H9 (cell line): ENCODE results near the gene MZF1. TPM values are rescaled to one million over a fixed set of nuclear protein-coding genes. Genes with fewer than 3 reads are reported as not detected.

ENCODE experiments used
- DNase-seq: peaks from one replicate; pipeline ENCODE4 v3.0.0-alpha.2; 2017
- H2AFZ ChIP-seq: one replicate; pipeline ENCODE4 v1.6.1; 2013; ENCODE audit warnings: mild to moderate bottlenecking, low read length, control low read depth, moderate library complexity
- H2AK5ac ChIP-seq: 2 replicates; pipeline ENCODE4 v1.6.1; 2013; ENCODE audit warnings: low read length, control low read depth, mixed read lengths; ENCODE audit not compliant: insufficient read length
- H2BK120ac ChIP-seq: one replicate; pipeline ENCODE4 v1.6.1; 2013; ENCODE audit warnings: low read depth, mild to moderate bottlenecking, low read length, control low read depth, inconsistent platforms; ENCODE audit not compliant: poor library complexity, severe bottlenecking
- H2BK12ac ChIP-seq: 2 replicates; pipeline ENCODE4 v1.6.1; 2013; ENCODE audit warnings: low read length, control low read depth, mixed read lengths, low read depth; ENCODE audit not compliant: insufficient read length
- H2BK15ac ChIP-seq: 2 replicates; pipeline ENCODE4 v1.6.1; 2013; ENCODE audit warnings: low read depth, low read length, control low read depth
- H2BK20ac ChIP-seq: one replicate; pipeline ENCODE4 v1.6.1; 2013; ENCODE audit warnings: low read depth, mild to moderate bottlenecking, low read length, control low read depth, inconsistent platforms; ENCODE audit not compliant: poor library complexity, severe bottlenecking
- H2BK5ac ChIP-seq: 2 replicates; pipeline ENCODE4 v1.6.1; 2013; ENCODE audit warnings: low read length, control low read depth, mixed read lengths; ENCODE audit not compliant: insufficient read length
- H3K14ac ChIP-seq: 2 replicates; pipeline ENCODE4 v1.6.1; 2013; ENCODE audit warnings: low read length, control low read depth; ENCODE audit not compliant: insufficient read depth
- H3K18ac ChIP-seq: 2 replicates; pipeline ENCODE4 v1.6.1; 2013; ENCODE audit warnings: low read depth, mild to moderate bottlenecking, mixed read lengths, low read length, control low read depth; ENCODE audit not compliant: insufficient read length
- H3K23ac ChIP-seq: 2 replicates; pipeline ENCODE4 v1.6.1; 2013; ENCODE audit warnings: low read length, control low read depth, mixed read lengths, low read depth; ENCODE audit not compliant: insufficient read length
- H3K23me2 ChIP-seq: 2 replicates; pipeline ENCODE4 v1.6.1; 2013; ENCODE audit warnings: low read depth, mild to moderate bottlenecking, mixed read lengths, low read length, control low read depth; ENCODE audit not compliant: insufficient read length, poor library complexity, severe bottlenecking
- H3K27ac ChIP-seq: 2 replicates; pipeline ENCODE4 v1.5.1; 2013; ENCODE audit warnings: low read length, control low read depth, mixed read lengths, low read depth; ENCODE audit not compliant: insufficient read length
- H3K27me3 ChIP-seq: 2 replicates; pipeline ENCODE4 v1.6.1; 2013; ENCODE audit warnings: low read length, control low read depth, inconsistent platforms; ENCODE audit not compliant: insufficient read depth
- H3K4ac ChIP-seq: 2 replicates; pipeline ENCODE4 v1.6.1; 2013; ENCODE audit warnings: low read depth, mild to moderate bottlenecking, control low read depth, inconsistent platforms, low read length, moderate library complexity
- H3K4me1 ChIP-seq: 2 replicates; pipeline ENCODE4 v1.6.1; 2013; ENCODE audit warnings: low read length, control low read depth, inconsistent platforms; ENCODE audit not compliant: insufficient read depth
- H3K4me2 ChIP-seq: 2 replicates; pipeline ENCODE4 v1.6.1; 2013; ENCODE audit warnings: low read length, control low read depth, mixed read lengths; ENCODE audit not compliant: insufficient read length, insufficient read depth
- H3K56ac ChIP-seq: 2 replicates; pipeline ENCODE4 v1.6.1; 2013; ENCODE audit warnings: low read depth, mild to moderate bottlenecking, mixed read lengths, low read length, control low read depth; ENCODE audit not compliant: insufficient read length
- H3K79me1 ChIP-seq: 2 replicates; pipeline ENCODE4 v1.6.1; 2013; ENCODE audit warnings: low read depth, mild to moderate bottlenecking, moderate library complexity, low read length, control low read depth, inconsistent platforms; ENCODE audit not compliant: insufficient read depth, poor library complexity, severe bottlenecking
- H3K79me2 ChIP-seq: 2 replicates; pipeline ENCODE4 v1.6.1; 2013; ENCODE audit warnings: low read length, control low read depth, inconsistent platforms; ENCODE audit not compliant: insufficient read depth
- H3K9ac ChIP-seq: 2 replicates; pipeline ENCODE4 v1.6.1; 2013; ENCODE audit warnings: low read length, control low read depth, mixed read lengths; ENCODE audit not compliant: insufficient read length; ENCODE audit errors: extremely low read depth
- H3K9me3 ChIP-seq: one replicate; pipeline ENCODE4 v1.6.1; 2013; ENCODE audit warnings: low read depth, low read length, inconsistent platforms; ENCODE audit not compliant: control insufficient read depth
- H3T11ph ChIP-seq: one replicate; pipeline ENCODE4 v1.6.1; 2013; ENCODE audit warnings: mild to moderate bottlenecking, low read length, control low read depth, inconsistent platforms
- H4K20me1 ChIP-seq: one replicate; pipeline ENCODE4 v1.6.1; 2013; ENCODE audit not compliant: control insufficient read depth, insufficient read length, insufficient read depth
- H4K5ac ChIP-seq: 2 replicates; pipeline ENCODE4 v1.6.1; 2013; ENCODE audit warnings: low read depth, mild to moderate bottlenecking, mixed read lengths, low read length, control low read depth; ENCODE audit not compliant: insufficient read length
- H4K8ac ChIP-seq: replicated peaks from 2 replicates; pipeline ENCODE4 v1.6.1; 2013; ENCODE audit warnings: low read length, control low read depth, mixed read lengths, low read depth; ENCODE audit not compliant: insufficient read length
- H4K91ac ChIP-seq: 2 replicates; pipeline ENCODE4 v1.6.1; 2013; ENCODE audit warnings: low read depth, mild to moderate bottlenecking, moderate library complexity, mixed read lengths, low read length, control low read depth; ENCODE audit not compliant: insufficient read length
- H3K27ac Mint-ChIP-seq, 3 experiments: 2 replicates in 2 of 3; 3 replicates in 1 of 3; pipeline ENCODE4 v1.8.0; 2020 to 2021; ENCODE audit warnings: mixed read lengths in 3 of 3, mild to moderate bottlenecking in 1 of 3, moderate library complexity in 1 of 3
- H3K27me3 Mint-ChIP-seq: 2 replicates; pipeline ENCODE4 v1.8.0; 2021; ENCODE audit warnings: low read depth, mild to moderate bottlenecking, moderate library complexity, mixed read lengths
- H3K36me3 Mint-ChIP-seq, 3 experiments: 2 replicates in 2 of 3; 3 replicates in 1 of 3; pipeline ENCODE4 v1.8.0; 2020 to 2021; ENCODE audit warnings: low read depth in 3 of 3, mixed read lengths in 3 of 3; ENCODE audit not compliant: insufficient read depth in 1 of 3
- H3K4me1 Mint-ChIP-seq, 2 experiments: 2 replicates each; pipeline ENCODE4 v1.8.0; 2020; ENCODE audit warnings: mixed read lengths in 2 of 2
- H3K4me3 Mint-ChIP-seq, 2 experiments: 2 replicates in 1 of 2; 3 replicates in 1 of 2; pipeline ENCODE4 v1.8.0; 2020 to 2021; ENCODE audit warnings: mild to moderate bottlenecking in 2 of 2, mixed read lengths in 2 of 2, moderate library complexity in 1 of 2
- H3K9me3 Mint-ChIP-seq, 2 experiments: 2 replicates in 1 of 2; 3 replicates in 1 of 2; pipeline ENCODE4 v1.8.0; 2020; ENCODE audit warnings: mild to moderate bottlenecking in 2 of 2, mixed read lengths in 2 of 2, moderate library complexity in 1 of 2
- CTCF ChIP-seq: fragments of 200-600 bp; sonication (generic); conservative IDR thresholded peaks from 3 replicates; pipeline ENCODE4 v1.8.0; 2021; ENCODE audit warnings: antibody characterized with exemption, mild to moderate bottlenecking
- WGBS: extraction: QIAGEN DNeasy Blood & Tissue Kit; methylation state at CpG from one replicate; pipeline ENCODE4 v1.1.7; 2013; ENCODE audit warnings: missing lambda C conversion rate, low lambda C conversion rate, mixed read lengths; ENCODE audit not compliant: insufficient read length; ENCODE audit errors: extremely low coverage; 5-methylcytosine and 5-hydroxymethylcytosine counted together
- total RNA-seq: library from RNA; stranded (reverse); gene quantifications from 2 replicates; pipeline ENCODE4 v1.2.1, GENCODE V29; 2021

The MZF1 gene
- total RNA-seq, 1 experiment from 2014 or later, result 23.6 TPM

GRCh38 chr19:58545286-58546018 is 27.7 kb downstream of the MZF1 start:
- WGBS, result no CpG with 5 or more reads among the region's 21 CpGs
- no peak overlapping the region for H3K27ac ChIP-seq
- H3K27me3 ChIP-seq, result peaks cover 4% of the 10 kb centered on the region; the same call in 1 of the 2 replicates
- peaks cover 14% of the 10 kb centered on the region for H3K79me1 ChIP-seq
- peaks cover 4% of the 10 kb centered on the region; the same call in 1 of the 2 replicates for H3K4me1 ChIP-seq
- H2BK5ac ChIP-seq, result no peak overlapping the region
- no peak overlapping the region for H3T11ph ChIP-seq
- no peaks in the 10 kb centered on the region for H3K9me3 ChIP-seq
- H4K91ac ChIP-seq, result no peak overlapping the region
- no peak overlapping the region for H3K18ac ChIP-seq
- peaks cover 17 to 18% of the 10 kb centered on the region in 2 experiments for H3K4me1 Mint-ChIP-seq
- peaks cover 24% of the 10 kb centered on the region for H3K27me3 Mint-ChIP-seq
- no peak overlapping the region for H2BK20ac ChIP-seq
- no peak overlapping the region for H3K14ac ChIP-seq
- H3K9me3 Mint-ChIP-seq, result no peaks in the 10 kb centered on the region; a peak in 1 of 5 replicates
- peak overlapping the region; percentile 91 for H3K9ac ChIP-seq
- H3K4me3 Mint-ChIP-seq, result peak overlapping the region; percentile 98 to 100
- peaks cover 49 to 56% (median 55%) of the 10 kb centered on the region in 3 experiments for H3K36me3 Mint-ChIP-seq
- H4K5ac ChIP-seq, result no peak overlapping the region
- TF ChIP-seq CTCF, result no peak
- peaks cover 11% of the 10 kb centered on the region for H3K23me2 ChIP-seq
- H3K79me2 ChIP-seq, result peaks cover 26% of the 10 kb centered on the region
- no peak overlapping the region for H2BK120ac ChIP-seq
- H2BK15ac ChIP-seq, result no peak overlapping the region
- no peak overlapping the region for H3K56ac ChIP-seq
- DNase-seq, result no peak
- no peak overlapping the region for H3K23ac ChIP-seq
- peak overlapping the region; percentile 99 for H3K4me2 ChIP-seq
- peak overlapping the region; percentile 59 to 94 (median 94) for H3K27ac Mint-ChIP-seq
- peaks cover 7% of the 10 kb centered on the region for H4K20me1 ChIP-seq
- no peak overlapping the region for H4K8ac ChIP-seq
- no peak overlapping the region for H2AFZ ChIP-seq
- H2AK5ac ChIP-seq, result no peak overlapping the region
- no peak overlapping the region for H2BK12ac ChIP-seq
- no peak overlapping the region for H3K4ac ChIP-seq
